ENCODE data around the gene MTX1.
"Not testable (repeated sequence)": the region's sequence is repeated elsewhere in the genome, so short reads cannot be mapped to it uniquely, and the experiment has no call there.

MTX1 gene

DNA sequence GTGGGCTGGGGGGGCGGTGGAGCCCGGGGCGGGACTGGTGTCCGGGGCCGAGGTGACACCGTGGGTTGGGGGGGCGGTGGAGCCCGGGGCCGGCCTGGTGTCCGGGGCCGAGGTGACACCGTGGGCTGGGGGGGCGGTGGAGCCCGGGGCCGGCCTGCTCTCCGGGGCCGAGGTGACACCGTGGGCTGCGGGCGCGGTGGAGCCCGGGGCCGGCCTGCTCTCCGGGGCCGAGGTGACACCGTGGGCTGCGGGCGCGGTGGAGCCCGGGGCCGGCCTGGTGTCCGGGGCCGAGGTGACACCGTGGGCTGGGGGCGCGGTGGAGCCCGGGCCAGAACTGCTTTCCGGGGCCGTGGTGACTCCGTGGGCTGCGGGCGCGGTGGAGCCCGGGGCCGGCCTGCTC is 18.6 kb upstream of the MTX1 start:
- not testable (repeated sequence) for DNase-seq (ENCODE audit: low spot score)

DNA sequence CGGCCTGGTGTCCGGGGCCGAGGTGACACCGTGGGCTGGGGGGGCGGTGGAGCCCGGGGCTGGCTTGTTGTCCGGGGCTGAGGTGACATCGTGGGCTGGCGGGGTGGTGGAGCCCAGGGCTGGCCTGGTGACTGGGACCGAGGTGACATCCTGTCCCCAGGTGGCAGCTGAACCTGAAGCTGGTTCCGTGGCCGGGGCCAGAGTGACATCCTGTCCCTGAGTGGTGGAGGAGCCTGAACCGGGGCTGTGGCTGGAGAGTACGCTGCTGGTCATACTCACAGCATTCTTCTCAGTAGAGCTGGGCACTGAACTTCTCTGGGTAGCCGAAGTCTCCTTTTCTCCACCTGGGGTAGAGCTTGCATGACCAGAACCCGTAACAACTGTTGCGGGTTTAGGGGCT is 16.6 kb upstream of the MTX1 start:
- DNase-seq (ENCODE audit: low spot score), result no peak

DNA sequence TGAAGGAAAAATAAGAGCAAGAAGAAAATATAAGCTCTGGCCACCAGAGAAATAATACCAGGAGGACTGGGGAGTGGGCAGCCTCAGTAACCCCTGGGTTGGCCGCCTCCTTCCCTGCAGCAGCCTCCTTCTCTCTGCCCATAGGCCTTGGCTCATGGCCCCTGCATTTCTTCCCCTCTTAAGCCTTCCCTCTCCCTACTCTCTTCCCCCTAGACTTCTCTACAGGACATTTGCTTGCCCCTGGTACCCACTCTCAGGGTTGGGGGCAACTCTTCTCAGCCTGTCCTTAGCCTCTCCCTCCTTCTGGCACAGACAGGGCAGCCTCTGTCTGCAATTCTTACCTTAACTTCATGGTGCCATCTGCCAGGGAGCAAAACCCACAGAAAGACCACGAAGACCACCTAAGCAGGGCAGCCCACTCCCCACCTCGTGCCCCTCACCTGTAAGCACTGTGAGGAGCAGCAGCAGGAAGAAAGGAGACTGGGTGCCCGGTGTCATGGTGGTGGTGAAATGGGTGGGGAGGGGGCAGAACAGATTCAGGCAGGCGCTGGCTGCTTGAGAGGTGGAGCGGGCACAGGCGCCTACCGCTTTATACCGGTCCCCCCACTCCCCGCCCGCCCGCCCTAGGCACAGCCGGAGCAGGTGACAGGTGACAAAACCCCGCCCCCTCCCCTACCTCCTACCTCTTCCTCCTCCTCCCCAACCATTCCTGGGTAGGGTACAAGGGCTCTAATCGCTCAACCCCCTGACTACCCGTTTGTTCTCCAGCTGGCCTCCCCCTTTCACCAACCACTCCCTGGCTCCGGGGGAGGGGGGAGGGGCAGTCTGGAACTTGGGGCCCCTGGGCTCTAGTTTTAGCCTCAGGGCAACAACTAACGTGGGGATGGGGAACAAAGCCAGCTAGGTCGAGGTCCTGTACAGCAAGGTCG is 15.9 kb upstream of the MTX1 start:
- no peak for DNase-seq (ENCODE audit: low spot score)

DNA sequence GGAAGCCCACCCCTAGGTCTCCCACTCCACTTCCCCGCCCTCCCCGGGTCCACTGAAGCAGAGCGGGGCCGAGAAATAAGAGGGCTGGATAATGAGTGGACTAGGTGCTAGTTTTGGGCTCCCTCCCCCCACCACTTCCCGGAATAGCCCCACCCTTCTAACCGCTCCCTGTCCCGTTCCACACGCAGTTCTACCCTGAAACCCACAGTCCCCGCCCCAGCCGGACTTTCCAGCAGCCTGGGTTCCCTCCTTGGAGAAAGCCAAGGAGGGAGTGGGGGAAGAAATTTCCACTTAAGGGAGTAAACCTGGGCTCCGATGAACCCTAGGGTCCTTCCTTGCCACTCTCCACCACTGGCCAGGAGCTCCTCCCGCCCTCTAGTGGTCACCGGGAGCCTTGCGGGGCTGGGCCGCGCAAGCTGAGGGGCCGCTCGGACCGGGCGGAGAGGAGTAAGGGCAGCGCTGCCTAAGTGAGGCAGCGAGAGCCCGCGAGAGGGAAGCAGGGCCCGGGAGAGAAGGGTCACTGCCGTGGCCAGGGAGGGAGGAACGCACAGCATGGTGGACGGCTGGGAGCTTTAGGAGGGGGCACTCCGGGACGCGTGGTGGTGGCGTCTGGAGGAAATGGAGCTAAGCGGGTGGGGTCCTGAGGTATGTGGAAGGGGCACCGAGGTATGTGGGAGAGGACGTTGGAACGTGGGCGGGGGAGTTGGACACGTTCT is 15.1 kb upstream of the MTX1 start:
- peak; percentile 78 for DNase-seq (ENCODE audit: low spot score)

DNA sequence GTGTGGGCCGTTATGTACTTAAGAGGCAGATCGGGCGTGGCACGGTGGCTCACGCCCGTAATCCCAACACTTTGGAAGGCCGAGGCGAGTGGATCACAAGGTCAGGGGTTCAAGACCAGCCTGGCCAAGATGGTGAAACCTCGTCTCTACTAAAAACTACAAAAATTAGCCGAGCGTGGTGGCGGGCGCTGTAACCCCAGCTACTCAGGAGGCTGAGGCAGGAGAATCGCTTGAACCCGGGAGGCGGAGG is 14.6 kb upstream of the MTX1 start:
- not testable (repeated sequence) for DNase-seq (ENCODE audit: low spot score)

DNA sequence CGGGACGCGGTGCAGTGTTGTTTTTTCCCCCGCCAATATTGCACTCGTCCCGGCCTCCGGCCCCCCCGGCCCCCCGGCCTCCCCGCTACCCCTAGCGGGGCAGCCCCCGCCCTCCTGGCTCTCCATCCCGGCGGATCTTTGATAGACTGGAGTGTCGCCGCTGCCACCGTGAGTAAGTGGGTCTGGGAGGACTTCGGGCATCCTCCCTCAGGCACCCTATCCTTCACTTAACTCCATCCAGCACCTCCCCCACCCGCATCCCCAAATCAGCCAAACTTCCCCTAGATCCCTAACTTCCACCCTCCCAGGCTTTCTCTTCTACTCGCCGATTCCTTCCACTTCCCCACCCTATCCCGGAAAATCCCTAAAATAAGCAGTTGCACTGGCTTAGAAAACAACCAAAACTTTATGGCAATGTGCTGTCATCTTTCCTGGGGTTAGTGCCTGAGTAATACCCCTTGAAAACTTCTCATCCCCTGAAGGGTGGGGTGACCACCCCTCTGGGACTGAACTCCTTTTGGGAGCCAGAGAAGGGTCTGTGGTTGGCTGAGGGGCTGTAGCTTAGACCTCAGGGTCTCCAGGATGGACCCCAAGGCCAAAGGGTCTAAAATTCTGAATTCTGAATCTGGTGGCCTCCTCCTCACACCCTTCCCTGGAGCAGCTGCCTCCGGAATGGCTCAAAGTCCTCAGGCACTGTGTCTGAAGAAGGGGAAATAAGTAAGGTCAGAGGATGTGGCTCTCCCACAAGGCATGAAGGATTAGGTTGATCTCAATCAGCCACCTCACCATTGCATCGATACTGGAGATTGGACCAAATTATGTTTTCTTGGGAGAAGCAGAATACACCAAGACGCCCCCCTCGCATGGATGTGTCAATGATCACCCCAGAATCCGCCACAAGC is 13.0 kb upstream of the MTX1 start:
- DNase-seq (ENCODE audit: low spot score), result no peak

DNA sequence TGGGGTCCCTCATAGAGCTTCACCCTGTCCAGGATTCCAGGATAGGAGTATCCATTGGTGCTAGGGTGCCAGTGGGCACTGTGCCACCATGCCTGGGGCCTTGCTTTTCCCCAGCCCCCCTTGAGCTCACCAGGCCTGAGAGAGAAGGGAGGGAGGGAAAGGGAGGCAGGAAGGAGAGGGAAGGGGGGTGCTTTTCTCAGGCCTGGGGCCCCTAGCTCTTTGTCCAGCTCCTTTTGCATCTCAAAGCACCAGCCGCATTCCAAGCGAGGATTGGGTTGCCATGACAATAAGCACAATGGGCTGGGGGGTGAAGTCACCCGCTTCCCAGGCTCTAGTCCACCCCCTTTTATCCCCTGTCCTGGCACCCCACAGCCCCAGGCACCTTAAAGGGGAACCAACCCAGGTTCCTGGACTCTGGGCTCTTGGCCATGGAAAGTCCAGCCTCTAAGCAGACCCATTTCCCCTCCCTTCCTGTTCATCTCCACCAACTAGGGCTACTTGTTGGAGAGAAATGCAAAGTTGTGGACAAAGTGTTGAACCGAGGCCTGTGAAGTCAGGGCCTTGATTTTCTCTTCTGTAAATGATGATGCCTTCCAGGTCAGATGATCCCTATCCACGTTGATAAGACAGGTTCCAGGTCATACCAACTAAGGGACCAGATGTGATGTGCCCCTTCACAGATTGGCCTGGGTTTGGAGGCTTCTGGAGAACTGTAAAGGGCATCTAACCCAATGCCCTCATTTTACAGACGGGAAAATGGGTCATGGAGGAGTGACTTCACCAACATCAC is 12.2 kb upstream of the MTX1 start:
- DNase-seq (ENCODE audit: low spot score), result no peak

DNA sequence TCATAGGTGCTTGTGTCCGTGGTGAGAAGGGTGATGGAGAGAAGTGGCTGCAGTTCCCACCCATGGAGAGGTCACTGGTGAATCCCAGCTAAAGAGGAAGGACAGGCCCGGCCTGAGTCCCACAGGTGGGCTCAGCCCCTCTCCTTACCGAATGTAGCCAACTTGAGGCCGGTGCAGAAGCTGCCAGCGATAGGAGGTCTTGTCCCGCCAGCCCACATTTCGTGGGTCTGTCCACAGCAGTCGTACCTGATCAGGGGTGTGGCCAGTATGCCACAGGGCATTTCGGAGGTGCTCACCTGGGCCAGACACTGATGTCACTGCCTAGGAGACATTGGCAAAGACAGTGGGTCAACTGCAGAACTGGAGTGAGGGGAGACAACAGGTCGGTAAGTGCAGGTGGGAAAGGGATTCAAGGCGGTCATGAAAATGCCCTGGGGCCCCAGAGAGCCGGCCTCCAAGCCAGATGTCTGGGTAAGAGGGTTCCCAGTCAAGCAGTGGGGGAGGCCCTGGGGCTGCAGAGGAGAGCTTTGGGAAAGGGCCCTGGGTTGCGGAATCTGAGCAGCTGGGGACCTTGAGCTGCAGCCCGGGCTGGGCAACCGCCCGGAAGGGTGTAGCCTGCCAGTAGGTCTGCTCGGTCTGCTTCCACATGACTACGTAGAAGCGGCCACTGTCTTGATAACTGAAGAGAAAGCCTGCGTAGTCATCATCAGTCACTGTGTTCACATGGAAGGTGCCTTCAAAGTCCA is 11.4 kb upstream of the MTX1 start:
- DNase-seq (ENCODE audit: low spot score), result no peak

DNA sequence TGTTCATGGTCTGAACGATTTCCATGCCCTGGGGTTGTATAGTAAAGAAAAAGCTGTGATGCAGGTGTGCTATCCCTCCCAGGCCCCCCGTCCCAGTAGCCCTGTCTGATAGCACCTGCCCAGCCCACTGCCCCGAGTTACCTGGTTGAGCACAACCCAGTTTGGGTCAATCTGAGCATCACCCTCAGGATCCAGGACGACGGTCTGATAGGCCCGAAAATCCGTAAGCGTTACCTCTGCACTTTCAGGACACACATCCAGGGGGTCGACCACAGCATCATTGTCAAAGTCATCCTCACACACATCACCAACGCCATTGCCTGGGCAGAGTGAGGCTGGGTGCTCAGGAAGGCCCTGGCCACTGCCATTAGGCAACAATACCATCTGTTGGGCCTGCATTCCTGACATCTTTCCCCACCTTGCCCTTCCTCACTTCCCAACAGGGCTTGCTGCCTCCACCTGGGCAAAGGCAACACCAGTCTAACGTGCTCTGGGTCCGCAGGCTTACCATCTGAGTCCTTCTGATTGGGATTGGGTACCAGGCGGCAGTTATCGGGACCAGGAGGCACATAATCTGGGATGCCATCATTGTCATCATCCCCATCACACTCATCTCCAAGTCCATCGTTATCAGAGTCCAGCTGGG is 10.5 kb upstream of the MTX1 start:
- no peak for DNase-seq (ENCODE audit: low spot score)

DNA sequence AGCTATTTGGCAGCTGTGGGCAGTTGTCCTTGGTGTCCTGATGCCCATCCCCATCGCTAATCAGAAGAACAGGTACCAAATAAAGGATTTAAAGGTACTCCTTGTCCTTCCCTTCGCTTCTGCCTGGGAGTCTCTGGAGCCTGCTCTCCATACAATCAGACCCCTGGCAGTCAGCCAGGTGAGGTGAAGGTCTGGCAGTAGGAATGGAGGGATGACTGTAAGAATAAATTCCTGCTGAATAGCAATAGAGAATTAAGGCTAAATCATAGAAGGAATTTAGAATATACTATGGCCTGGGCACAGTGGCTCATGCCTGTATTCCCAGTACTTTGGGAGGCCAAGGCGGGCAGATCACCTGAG is 10.0 kb upstream of the MTX1 start:
- DNase-seq (ENCODE audit: low spot score), result no peak

DNA sequence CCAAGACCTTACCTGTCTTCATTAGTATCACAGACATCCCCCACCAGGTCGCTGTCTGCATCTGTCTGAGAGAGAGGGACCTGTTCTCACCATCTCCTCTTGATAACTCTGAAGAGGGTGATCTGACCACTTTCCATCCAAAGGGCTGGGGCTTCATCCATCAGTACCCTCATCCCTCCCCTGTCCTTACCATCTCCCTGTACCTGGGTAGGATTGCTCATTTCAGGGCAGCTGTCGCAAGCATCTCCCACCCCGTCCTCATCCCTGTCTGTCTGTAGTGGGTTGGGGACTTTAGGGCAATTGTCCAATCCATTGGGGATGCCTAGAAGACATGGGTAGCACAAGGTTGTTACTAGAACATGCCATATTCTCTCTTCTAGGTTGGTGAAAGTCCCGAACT is 8.7 kb upstream of the MTX1 start:
- DNase-seq (ENCODE audit: low spot score), result no peak

DNA sequence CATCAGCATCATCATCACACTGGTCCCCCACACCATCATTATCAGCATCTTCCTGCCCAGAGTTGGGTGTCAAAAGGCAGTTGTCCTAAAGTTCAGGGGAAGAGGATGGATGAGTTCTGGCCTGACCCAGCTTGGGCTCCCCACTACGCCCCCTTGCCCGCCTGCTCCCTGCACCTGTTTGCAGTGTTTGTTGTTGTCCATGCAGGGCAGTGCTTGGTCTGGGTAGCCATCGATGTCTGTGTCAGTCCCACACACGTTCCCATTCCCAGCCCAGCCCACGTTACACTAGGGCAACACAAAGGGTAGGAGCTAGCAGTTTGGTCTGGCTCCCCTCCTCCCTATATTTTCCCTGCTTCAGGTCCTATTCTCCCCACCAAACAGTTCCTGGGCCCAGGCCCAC is 7.6 kb upstream of the MTX1 start:
- DNase-seq (ENCODE audit: low spot score), result no peak

DNA sequence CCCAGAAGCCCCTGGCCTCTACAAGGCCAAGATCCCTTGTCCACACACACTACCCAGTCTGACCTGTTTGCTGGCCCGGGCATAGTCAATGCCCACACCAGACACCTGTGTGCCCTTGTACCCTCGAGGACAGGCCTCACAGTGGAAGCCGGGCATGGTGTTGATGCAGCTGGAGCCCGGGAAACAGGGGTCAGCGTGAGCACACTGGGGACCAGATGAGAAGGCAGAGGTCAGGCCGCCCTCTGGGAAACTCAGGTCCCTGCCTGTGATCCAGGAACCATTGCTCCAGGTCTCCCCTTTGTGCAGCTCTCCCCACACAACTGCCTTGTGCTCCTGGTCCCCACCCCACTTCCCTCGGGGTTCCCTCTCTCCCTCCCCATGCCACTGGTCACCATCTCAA is 6.3 kb upstream of the MTX1 start:
- no peak for DNase-seq (ENCODE audit: low spot score)

DNA sequence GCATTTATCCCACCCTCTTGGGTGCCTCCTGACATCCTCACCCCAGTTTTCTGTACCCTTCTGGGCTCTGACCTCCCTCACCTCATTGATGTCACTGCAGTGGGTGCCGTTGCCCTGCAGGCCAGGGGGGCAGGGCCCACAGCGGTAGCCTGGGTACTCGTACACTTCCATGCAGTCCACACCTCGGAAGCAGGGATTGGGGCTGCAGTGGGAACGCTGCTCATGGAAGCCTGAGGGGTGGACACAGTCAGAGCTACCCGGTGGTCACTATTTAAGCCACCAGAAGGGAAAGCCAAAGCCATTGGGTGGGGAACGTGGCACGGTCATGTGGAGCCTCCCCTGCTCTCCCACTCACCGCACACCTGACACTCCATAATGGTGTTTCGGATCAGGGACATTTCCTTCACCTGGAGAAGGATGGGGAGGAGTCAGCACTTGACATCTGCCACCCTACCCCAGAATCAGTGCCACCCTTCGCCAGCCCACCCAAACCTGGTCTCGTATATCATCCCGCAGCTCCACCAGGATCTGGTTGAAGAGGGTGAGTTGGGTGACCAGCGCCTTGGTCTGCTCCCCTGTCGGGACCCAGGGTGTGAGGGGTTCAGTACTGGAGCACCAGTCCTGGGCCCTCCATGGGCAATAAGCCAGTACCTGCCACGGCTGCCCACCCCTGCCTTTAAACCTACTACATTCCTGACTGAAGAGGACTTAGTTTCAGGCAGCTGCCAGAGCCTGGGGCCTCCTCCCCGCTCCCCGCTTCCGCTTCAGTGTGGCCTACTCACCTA is 5.6 kb upstream of the MTX1 start:
- DNase-seq (ENCODE audit: low spot score), result no peak

DNA sequence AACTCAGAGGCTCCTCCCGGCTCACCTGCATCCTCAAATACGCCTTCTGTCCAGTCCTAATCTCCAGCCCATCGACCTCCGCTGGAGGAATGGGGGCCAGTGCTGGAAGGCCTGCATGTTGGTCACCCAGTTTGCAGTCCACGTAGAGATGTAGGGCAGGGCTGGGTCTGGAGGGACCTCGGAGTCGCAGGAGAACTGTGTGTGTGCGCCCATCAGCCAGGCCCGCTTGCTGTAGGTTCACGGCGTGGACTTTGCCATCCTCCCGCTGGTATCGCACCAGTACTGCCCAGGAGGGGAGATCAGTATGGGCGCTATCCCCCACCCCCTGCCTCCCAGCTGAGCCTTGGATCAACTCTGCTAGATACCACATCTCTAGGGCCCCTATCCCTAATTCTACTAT is 3.5 kb upstream of the MTX1 start:
- DNase-seq (ENCODE audit: low spot score), result no peak

DNA sequence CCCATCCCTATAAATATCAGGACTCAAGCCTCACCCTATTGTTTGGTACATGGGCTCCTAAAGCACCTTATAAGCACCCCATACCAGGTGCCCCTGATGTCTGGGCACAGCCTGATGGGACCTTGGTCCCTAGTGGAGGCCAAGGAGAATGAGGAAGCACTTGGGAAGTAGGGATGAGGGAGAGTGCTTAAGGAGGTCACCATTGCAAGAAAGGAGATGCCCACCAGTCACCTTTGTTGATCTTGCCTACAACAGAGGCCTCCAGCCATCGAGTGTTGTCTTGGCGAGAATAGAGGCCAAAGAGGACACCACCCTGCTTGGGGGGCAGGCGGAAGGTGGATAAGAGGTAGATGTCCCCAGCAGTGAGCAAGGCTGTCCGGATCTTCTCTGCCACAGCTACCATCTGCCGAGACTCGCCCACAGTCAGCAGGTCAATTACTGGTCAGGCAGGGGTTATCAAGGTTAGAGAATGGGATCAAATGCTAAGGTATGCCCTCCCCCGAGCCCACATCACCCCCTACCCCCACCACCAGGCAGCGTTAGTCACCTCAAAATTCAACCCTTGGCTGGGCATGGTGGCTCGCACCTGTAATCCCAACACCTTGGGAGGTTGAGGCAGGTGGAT is 2.4 kb upstream of the MTX1 start:
- no peak for DNase-seq (ENCODE audit: low spot score)

DNA sequence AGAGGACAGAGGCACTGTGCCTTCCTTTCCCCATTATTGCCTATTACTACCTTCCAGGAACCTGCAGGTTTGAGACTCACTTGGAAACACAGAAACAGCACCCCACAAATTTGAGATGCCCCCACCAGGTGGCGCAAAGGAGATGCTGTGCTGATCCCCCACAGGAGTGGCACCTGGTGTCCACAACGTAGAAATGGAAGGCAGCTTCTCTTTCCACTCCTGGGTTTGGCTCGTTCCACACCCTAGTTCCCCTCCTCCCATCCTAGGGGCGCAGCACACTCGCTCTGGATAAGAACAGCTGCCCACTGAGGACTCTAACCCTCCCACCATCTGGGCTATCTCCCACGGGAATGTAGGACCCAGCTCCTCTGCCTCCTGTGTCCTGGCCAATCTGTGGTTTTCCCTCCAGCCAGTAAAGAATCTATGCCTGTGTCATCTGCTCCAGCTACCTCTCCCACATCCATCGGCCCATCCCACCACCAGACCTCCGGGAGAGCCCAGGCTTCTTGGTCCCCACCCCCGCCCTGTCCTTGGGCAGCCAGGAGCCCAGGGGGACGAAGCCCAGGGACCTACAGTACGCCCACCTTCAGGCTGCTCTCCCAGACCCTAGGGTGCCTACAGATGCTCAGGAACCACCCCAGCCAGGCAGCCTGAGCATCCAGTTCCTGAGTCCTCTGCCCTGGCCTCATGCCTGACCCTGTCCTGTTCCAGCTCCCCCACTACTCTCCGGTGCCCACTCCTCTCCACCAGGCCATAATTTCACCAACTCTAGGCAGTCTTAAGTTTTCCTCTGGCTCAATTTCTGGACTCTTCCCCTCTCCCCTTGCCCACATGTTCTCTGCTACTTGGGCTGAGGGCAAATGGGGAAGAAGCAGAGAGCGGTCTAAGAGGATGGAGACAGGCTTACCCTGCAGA is 1.3 kb upstream of the MTX1 start:
- peak; percentile 83 for DNase-seq (ENCODE audit: low spot score)

DNA sequence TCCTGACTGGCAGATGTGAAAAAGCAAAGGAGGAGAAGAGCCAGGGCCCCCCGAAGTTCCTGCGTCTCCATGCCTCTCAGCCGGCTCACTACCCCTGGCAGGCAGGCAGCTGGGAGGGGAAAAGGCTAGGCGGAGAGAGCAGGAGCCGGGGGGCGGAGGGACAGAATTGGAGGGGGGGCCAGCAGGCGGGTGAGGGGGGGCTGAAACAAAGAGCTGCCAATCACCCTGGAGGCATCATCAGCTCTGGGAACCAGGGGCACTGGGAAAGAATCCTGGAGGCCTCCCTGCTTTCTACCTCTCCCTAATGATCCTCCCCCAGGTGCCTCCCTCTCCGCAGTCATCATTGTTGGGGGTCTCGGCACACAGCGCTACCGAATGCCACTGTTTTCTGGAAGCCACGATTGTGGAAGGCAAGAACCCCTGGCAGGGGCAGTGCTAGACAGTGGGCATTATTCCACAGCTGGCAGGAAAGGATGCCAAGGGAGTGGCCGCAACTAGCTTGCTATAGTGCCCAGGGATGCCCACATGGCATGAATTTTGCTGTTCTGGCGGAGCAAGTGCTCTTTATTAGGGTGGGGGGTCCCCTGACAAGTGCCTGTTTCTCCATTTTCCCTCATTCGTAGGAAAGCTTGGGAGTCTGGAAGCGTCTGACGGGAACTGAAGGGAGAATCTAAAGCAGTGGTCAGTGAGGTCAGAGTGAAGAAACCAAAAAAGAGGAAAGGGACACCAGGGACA is 522 bp upstream of the MTX1 start, which contains the start of gene THBS3:
THBS3 (minus strand) TSS at position 92 of the 735 bp plus-strand sequence; CDS start at position 71, 21 bp downstream.
- DNase-seq (ENCODE audit: low spot score), result no peak

Measured in germinal center (tissue), 1 donor.